PC-9 (cell line): Measurements from ENCODE around the gene MAL. TPM values are rescaled to one million over a fixed set of nuclear protein-coding genes. Genes with fewer than 3 reads are reported as not detected.
A peak's percentile ranks its signal among the peaks of the same experiment; 100 is the strongest.

ENCODE experiments used
- BruUV-seq: library from RNA; stranded (reverse); fragments of 400-500 nt; replicated peaks from 2 replicates; lab custom pipeline; 2021; lab: Mats Ljungman, UMichigan
- CTCF ChIA-PET: fragments of 300-600 bp; sonication (Branson Sonifier 250); formaldehyde crosslinking; loops from one replicate; lab custom pipeline; 2022; ENCODE audit warnings: antibody characterized with exemption; lab: Charles Lee
- POLR2A ChIA-PET: fragments of 300-600 bp; sonication (Branson Sonifier 250); formaldehyde crosslinking; loops from one replicate; lab custom pipeline; 2022; ENCODE audit warnings: antibody characterized with exemption; ENCODE audit not compliant: unreplicated experiment; lab: Charles Lee
- DNase-seq, 2 experiments: peaks; one replicate each; pipeline versions ENCODE4 v3.0.0 to v3.0.0-alpha.2; 2015 to 2022; ENCODE audit warnings: mixed read lengths in 1 of 2
- H2AFZ ChIP-seq: fragments of 200-600 bp; sonication (generic); 2 replicates; pipeline ENCODE4 v1.8.1; 2017; ENCODE audit warnings: antibody characterized with exemption
- H3F3A ChIP-seq: fragments of 200-600 bp; sonication (generic); 2 replicates; pipeline ENCODE4 v1.8.1; 2017; ENCODE audit warnings: antibody characterized with exemption, mild to moderate bottlenecking, low read depth; ENCODE audit not compliant: insufficient read depth
- H3K27ac ChIP-seq: fragments of 200-600 bp; sonication (generic); 2 replicates; pipeline ENCODE4 v1.6.1; 2016; ENCODE audit warnings: mixed run types
- H3K27me3 ChIP-seq: fragments of 200-600 bp; sonication (generic); 2 replicates; pipeline ENCODE4 v1.6.1; 2016; ENCODE audit warnings: low read depth, mixed run types; ENCODE audit not compliant: insufficient read depth
- H3K36me3 ChIP-seq: fragments of 200-600 bp; sonication (generic); 2 replicates; pipeline ENCODE4 v1.6.1; 2016; ENCODE audit warnings: low read depth, mixed run types
- H3K4me1 ChIP-seq: fragments of 200-600 bp; sonication (generic); replicated peaks from 2 replicates; pipeline ENCODE4 v1.6.1; 2016; ENCODE audit warnings: mixed run types; ENCODE audit not compliant: insufficient read depth
- H3K4me2 ChIP-seq: fragments of 200-600 bp; sonication (generic); 2 replicates; pipeline ENCODE4 v1.6.1; 2017; ENCODE audit warnings: mixed run types
- H3K4me3 ChIP-seq: fragments of 200-600 bp; sonication (generic); 2 replicates; pipeline ENCODE4 v1.6.1; 2016; ENCODE audit warnings: mixed run types
- H3K79me2 ChIP-seq: fragments of 200-600 bp; sonication (generic); 2 replicates; pipeline ENCODE4 v1.6.1; 2017; ENCODE audit warnings: low read depth, mixed run types
- H3K9me2 ChIP-seq: fragments of 200-600 bp; sonication (generic); 2 replicates; pipeline ENCODE4 v1.8.1; 2017; ENCODE audit warnings: mild to moderate bottlenecking; ENCODE audit not compliant: insufficient read depth
- H3K9me3 ChIP-seq: fragments of 200-600 bp; sonication (generic); 2 replicates; pipeline ENCODE4 v1.8.1; 2016; ENCODE audit warnings: low read depth; ENCODE audit not compliant: insufficient read depth
- H4K20me1 ChIP-seq: fragments of 200-600 bp; sonication (generic); 2 replicates; pipeline ENCODE4 v1.8.1; 2017; ENCODE audit not compliant: insufficient read depth
- EZH2 ChIP-seq: fragments of 200-600 bp; sonication (generic); IDR thresholded peaks from 2 replicates; pipeline ENCODE4 v1.8.0; 2017; ENCODE audit warnings: antibody characterized with exemption, low read depth
- intact Hi-C: fragments of 100-400 bp; cut with micrococcal nuclease; formaldehyde crosslinking; loops from one replicate; pipeline ENCODE4 v1.10.0; 2022; ENCODE audit not compliant: unreplicated experiment
- total RNA-seq: library from RNA; stranded (reverse); gene quantifications from 2 replicates; pipeline ENCODE4 v1.2.3, GENCODE V29; 2021
- TF ChIP-seq, protein P1 (sequence below): fragments of 200-600 bp; sonication (generic); conservative IDR thresholded peaks from 2 replicates; pipeline ENCODE4 v1.6.1; 2017; ENCODE audit warnings: mixed run types, antibody characterized with exemption, mild to moderate bottlenecking, moderate library complexity

The MAL gene
- total RNA-seq, 1 experiment from 2014 or later, result 146 TPM

GRCh38 chr2:95059656-95060370 lies 34.3 kb downstream of the MAL start:
- Histone ChIP-seq H2AFZ (no peak overlapping the region), H3K79me2 (peaks cover 24% of the 10 kb centered on the region), H4K20me1 (no peaks in the 10 kb centered on the region), H3K27ac (peak overlapping the region; percentile 92), H3K9me3 (no peaks in the 10 kb centered on the region), H3K36me3 (no peaks in the 10 kb centered on the region), H3K9me2 (no peaks in the 10 kb centered on the region), H3K27me3 (no peaks in the 10 kb centered on the region), H3K4me1 (peaks cover 98% of the 10 kb centered on the region), H3K4me3 (peak overlapping the region; percentile 62), H3F3A (peaks cover 79% of the 10 kb centered on the region), H3K4me2 (peak overlapping the region; percentile 90)
- BruUV-seq, result TSS peak; percentile 82
- intact Hi-C loops, result loop anchor here (1.0 kb wide), 3 partner anchors 8 to 34 kb away; no protein-coding TSS in a partner anchor
- ChIA-PET CTCF (interaction anchor here (0.6 to 1.0 kb wide), 3 partner anchors 16 to 32 kb away, joined by 3 to 11 read pairs (median 4); no protein-coding TSS in a partner anchor), POLR2A (interaction anchor here (0.7 kb wide), 1 partner anchor 36 kb away, joined by 4 read pairs; no protein-coding TSS in a partner anchor)
- TF ChIP-seq, protein P1, sequence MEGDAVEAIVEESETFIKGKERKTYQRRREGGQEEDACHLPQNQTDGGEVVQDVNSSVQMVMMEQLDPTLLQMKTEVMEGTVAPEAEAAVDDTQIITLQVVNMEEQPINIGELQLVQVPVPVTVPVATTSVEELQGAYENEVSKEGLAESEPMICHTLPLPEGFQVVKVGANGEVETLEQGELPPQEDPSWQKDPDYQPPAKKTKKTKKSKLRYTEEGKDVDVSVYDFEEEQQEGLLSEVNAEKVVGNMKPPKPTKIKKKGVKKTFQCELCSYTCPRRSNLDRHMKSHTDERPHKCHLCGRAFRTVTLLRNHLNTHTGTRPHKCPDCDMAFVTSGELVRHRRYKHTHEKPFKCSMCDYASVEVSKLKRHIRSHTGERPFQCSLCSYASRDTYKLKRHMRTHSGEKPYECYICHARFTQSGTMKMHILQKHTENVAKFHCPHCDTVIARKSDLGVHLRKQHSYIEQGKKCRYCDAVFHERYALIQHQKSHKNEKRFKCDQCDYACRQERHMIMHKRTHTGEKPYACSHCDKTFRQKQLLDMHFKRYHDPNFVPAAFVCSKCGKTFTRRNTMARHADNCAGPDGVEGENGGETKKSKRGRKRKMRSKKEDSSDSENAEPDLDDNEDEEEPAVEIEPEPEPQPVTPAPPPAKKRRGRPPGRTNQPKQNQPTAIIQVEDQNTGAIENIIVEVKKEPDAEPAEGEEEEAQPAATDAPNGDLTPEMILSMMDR, result no peak
- TF ChIP-seq EZH2, result no peak
- DNase-seq, result peak; percentile 96 to 99

- H2AFZ ChIP-seq, result no peak overlapping the region
- H4K20me1 ChIP-seq, result no peaks in the 10 kb centered on the region
- intact Hi-C loops, result loop anchor here (1.0 kb wide), 3 partner anchors 8 to 34 kb away; no protein-coding TSS in a partner anchor
- H3K4me3 ChIP-seq, result peak overlapping the region; percentile 10; the same call in 1 of the 2 replicates
- no peaks in the 10 kb centered on the region for H3K9me3 ChIP-seq
- H3K79me2 ChIP-seq, result peaks cover 24% of the 10 kb centered on the region
- ChIA-PET POLR2A (no interaction called here), CTCF (interaction anchor here (0.6 kb wide), 1 partner anchor 32 kb away, joined by 11 read pairs; no protein-coding TSS in a partner anchor)
- peak overlapping the region; percentile 92 for H3K27ac ChIP-seq
- no peak for DNase-seq
- no peaks in the 10 kb centered on the region for H3K9me2 ChIP-seq
- peaks cover 71% of the 10 kb centered on the region for H3F3A ChIP-seq
- no peak for TF ChIP-seq EZH2
- TF ChIP-seq, protein P1, result no peak
- no peaks in the 10 kb centered on the region for H3K36me3 ChIP-seq
- H3K4me2 ChIP-seq, result peak overlapping the region; percentile 90
- no TSS peak for BruUV-seq
- no peaks in the 10 kb centered on the region for H3K27me3 ChIP-seq
- H3K4me1 ChIP-seq, result peaks cover 91% of the 10 kb centered on the region
Observed at GRCh38 chr2:95060446-95061118, 35.1 kb downstream of the MAL start.

DNA sequence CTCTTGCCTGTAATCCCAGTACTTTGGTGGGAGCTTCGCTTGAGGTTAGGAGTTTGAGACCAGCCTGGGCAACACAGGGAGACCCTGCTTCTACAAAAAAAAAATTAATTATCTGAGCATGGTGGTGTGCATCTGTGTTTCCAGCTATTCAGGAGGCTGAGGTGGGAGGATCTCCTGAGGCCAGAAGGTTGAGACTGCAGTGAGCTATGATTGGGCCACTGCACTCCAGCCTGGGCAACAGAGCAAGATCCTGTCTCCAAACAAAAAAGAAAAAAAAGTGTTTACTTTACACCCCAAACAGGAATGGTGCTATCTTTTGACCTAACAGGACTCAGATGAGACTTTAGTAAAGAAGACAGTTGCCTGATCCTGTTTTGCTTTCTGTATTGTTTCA lies 35.6 kb downstream of the MAL start:
- Histone ChIP-seq H3K9me2 (no peaks in the 10 kb centered on the region), H3K79me2 (peaks cover 24% of the 10 kb centered on the region), H2AFZ (no peak overlapping the region), H3K4me1 (peaks cover 85% of the 10 kb centered on the region), H3K9me3 (no peaks in the 10 kb centered on the region), H3K4me2 (peak overlapping the region; percentile 90), H3K36me3 (no peaks in the 10 kb centered on the region), H3K27me3 (no peaks in the 10 kb centered on the region), H4K20me1 (no peaks in the 10 kb centered on the region), H3K27ac (peak overlapping the region; percentile 92), H3K4me3 (no peak overlapping the region), H3F3A (peaks cover 66% of the 10 kb centered on the region)
- intact Hi-C loops, result no loop called here
- no peak for TF ChIP-seq EZH2
- TF ChIP-seq, protein P1, result no peak
- DNase-seq, result no peak
- BruUV-seq, result no TSS peak
- ChIA-PET CTCF (interaction anchor here (2.9 kb wide), 1 partner anchor 16 kb away, joined by 13 read pairs; no protein-coding TSS in a partner anchor), POLR2A (interaction anchor here (0.7 kb wide), 1 partner anchor 18 kb away, joined by 3 read pairs; no protein-coding TSS in a partner anchor)
